Hematopoietic multipotent progenitor cell treated with erythropoietin and hydrocortisone succinate and interleukin-3 and kit ligand, for 4 days (in vitro differentiated cells): ENCODE measurements around the gene TRIM74.
"Not testable (repeated sequence)": the region's sequence is repeated elsewhere in the genome, so short reads cannot be mapped to it uniquely, and the experiment has no call there.

Source experiments
- DNase-seq: peaks from one replicate; pipeline ENCODE4 v3.0.0-alpha.2; 2015

Gene TRIM74

GRCh38 chr7:72968980-72969516, at the start of gene TRIM74:
TRIM74 (minus strand) TSS chr7:72969466; CDS start chr7:72966157, 3,309 bp downstream.
- not testable (repeated sequence) for DNase-seq

GRCh38 chr7:73006491-73006890, 37.2 kb upstream of the TRIM74 start:
- not testable (repeated sequence) for DNase-seq

- DNase-seq, result peak; percentile 97
Measured at GRCh38 chr7:73005693-73006447, 36.6 kb upstream of the TRIM74 start.

- not testable (repeated sequence) for DNase-seq
Measured at GRCh38 chr7:73005356-73005692, 36.1 kb upstream of the TRIM74 start.

- not testable (repeated sequence) for DNase-seq
Measured at GRCh38 chr7:72997887-72998468, 28.7 kb upstream of the TRIM74 start.

- DNase-seq, result not testable (repeated sequence)
Measured at GRCh38 chr7:72997447-72997846, 28.2 kb upstream of the TRIM74 start.

- not testable (repeated sequence) for DNase-seq
Measured at GRCh38 chr7:72995484-72995883, 26.2 kb upstream of the TRIM74 start.

- not testable (repeated sequence) for DNase-seq
Measured at GRCh38 chr7:72990146-72990913, 21.1 kb upstream of the TRIM74 start.

GRCh38 chr7:72982084-72982483, 12.8 kb upstream of the TRIM74 start:
- DNase-seq, result not testable (repeated sequence)

GRCh38 chr7:72980382-72980781, 11.1 kb upstream of the TRIM74 start:
- DNase-seq, result not testable (repeated sequence)

- not testable (repeated sequence) for DNase-seq
Measured at GRCh38 chr7:72976434-72976833, 7.2 kb upstream of the TRIM74 start.

GRCh38 chr7:72975656-72976286, 6.5 kb upstream of the TRIM74 start:
- not testable (repeated sequence) for DNase-seq

GRCh38 chr7:72974781-72975180, 5.5 kb upstream of the TRIM74 start:
- DNase-seq, result not testable (repeated sequence)

- not testable (repeated sequence) for DNase-seq
Measured at GRCh38 chr7:72971505-72971904, 2.2 kb upstream of the TRIM74 start.

GRCh38 chr7:72969688-72970087, 422 bp upstream of the TRIM74 start:
- DNase-seq, result not testable (repeated sequence)

- not testable (repeated sequence) for DNase-seq
Measured at GRCh38 chr7:72966892-72967291, 2.4 kb downstream of the TRIM74 start.

- not testable (repeated sequence) for DNase-seq
Measured at GRCh38 chr7:72965186-72965975, 3.9 kb downstream of the TRIM74 start.

- not testable (repeated sequence) for DNase-seq
Measured at GRCh38 chr7:72963056-72963455, 6.2 kb downstream of the TRIM74 start.

GRCh38 chr7:72961346-72961650, 8.0 kb downstream of the TRIM74 start:
- DNase-seq, result not testable (repeated sequence)

- not testable (repeated sequence) for DNase-seq
Measured at GRCh38 chr7:72960626-72961345, 8.5 kb downstream of the TRIM74 start.

GRCh38 chr7:72960029-72960428, 9.2 kb downstream of the TRIM74 start:
- not testable (repeated sequence) for DNase-seq
